Measurements from ENCODE around the gene FYN.

FYN gene

DNA sequence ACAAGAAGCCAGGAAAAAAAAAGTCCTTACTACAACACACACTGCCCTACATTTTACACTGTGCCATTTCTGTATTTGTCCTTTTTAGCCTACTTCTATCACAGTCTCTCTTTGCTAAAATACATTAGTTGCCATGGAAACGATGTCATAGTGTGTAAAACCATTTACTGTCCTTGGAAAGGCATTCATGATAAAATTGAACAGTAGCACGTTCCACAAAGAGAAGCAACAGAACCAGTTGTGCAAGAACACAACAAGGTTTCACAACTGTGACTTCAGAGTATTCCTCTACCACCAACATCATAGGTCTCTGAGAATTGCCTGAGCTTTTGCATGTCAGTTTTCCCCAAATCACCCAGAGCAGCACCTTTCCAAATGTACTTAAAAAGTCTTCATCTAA, 20.5 kb downstream of the FYN start:
- Mint-ChIP-seq H3K9me3 (no peaks in the 10 kb centered on the region), H3K27ac (no peak overlapping the region), H3K27me3 (no peaks in the 10 kb centered on the region), H3K36me3 (peaks cover 36% of the 10 kb centered on the region), H3K4me3 (no peak overlapping the region), H3K4me1 (peaks cover 76% of the 10 kb centered on the region)
- DNase-seq: no peak
- CTCF ChIA-PET: interaction anchor here (1.0 to 1.3 kb wide), 3 partner anchors 9 to 145 kb away, joined by 3 to 4 read pairs (median 3); no protein-coding TSS in a partner anchor

DNA sequence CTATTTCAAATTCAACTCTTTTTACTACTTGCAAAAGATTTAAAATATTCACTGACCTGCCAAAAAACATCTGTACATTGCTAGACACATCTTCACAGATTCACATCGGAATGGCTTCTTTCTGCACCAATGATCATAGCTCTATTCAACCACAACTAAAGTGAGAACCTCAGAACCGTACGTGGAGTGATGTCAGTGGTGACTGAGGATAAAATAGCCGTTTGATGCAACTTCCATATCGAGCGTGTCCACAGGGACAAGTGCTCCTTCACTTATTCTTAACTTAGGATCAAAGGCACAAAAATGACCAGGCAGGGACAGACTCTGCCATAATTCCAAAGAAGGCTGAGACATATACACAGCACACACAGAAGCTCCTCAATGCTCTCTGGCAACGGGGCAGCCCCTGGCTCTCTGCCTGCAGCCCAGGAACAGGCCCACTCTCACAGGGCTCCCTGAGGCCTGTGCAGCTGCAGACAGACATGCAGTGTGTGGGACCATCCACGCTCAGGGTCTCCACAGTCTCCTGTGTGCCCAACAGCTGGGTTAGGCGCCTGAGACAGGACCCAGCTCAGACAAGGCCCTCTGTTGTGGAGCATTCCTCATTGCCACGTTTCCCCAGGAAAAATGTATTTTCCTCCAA, 22.8 kb downstream of the FYN start:
- Mint-ChIP-seq H3K27ac (no peak overlapping the region), H3K27me3 (no peaks in the 10 kb centered on the region), H3K4me3 (no peak overlapping the region), H3K9me3 (no peaks in the 10 kb centered on the region), H3K4me1 (peaks cover 57% of the 10 kb centered on the region), H3K36me3 (peaks cover 45% of the 10 kb centered on the region)
- CTCF ChIA-PET: no interaction called here
- no peak for DNase-seq

DNA sequence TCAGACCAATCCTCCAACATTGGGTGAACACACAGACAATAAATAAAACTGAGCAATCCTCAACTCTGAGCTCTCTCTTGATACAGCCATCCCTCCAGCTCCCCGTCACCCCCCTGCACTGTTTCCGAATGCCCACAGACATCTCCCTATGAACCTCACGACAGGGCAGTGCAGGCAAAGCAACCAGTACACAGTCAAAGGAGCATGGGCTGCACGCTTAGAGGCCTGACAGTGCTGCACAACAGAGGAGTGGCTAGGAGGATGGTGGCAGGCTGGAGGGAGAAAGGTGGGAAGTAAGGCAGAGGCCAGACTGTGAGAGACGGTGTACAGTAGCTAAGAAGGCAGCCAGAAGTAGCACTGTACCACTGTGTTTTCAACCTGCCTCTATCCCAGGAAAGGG, 24.0 kb downstream of the FYN start:
- no peaks in the 10 kb centered on the region for H3K9me3 Mint-ChIP-seq
- CTCF ChIA-PET: no interaction called here
- H3K4me3 Mint-ChIP-seq: no peak overlapping the region
- H3K27ac Mint-ChIP-seq: peak overlapping the region; percentile 4
- peaks cover 50% of the 10 kb centered on the region for H3K4me1 Mint-ChIP-seq
- peaks cover 53% of the 10 kb centered on the region for H3K36me3 Mint-ChIP-seq
- no peak for DNase-seq
- H3K27me3 Mint-ChIP-seq: no peaks in the 10 kb centered on the region

DNA sequence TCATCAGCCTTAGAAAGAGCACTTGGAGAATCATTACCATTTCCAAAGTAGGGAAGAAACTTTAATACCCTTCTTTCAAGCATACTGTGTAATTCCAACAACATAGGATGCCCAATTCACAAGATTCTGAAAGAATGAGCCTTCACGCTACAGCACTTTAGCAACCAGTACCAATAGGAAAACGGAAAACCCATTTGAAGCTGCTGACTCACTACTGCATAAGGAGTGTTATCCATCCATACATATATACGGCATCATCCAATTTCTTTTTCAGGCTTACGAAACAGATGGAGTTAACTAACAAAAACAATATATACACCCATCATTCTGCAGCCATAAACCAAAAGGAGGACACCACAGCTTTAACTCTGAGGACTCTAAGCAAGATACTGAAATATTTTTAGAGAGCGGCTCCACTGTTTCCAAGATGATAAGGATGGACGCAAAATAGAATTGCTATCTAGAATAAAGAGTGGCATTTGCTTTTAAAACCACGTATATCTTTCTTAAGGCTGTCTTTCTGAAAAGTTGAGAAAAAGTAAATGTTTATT, 24.9 kb downstream of the FYN start:
- Mint-ChIP-seq H3K36me3 (peaks cover 47% of the 10 kb centered on the region), H3K9me3 (no peaks in the 10 kb centered on the region), H3K27me3 (no peaks in the 10 kb centered on the region), H3K27ac (no peak overlapping the region), H3K4me3 (no peak overlapping the region), H3K4me1 (peaks cover 43% of the 10 kb centered on the region)
- CTCF ChIA-PET: interaction anchor here (1.2 kb wide), 1 partner anchor 20 kb away, joined by 3 read pairs; no protein-coding TSS in a partner anchor
- no peak for DNase-seq

DNA sequence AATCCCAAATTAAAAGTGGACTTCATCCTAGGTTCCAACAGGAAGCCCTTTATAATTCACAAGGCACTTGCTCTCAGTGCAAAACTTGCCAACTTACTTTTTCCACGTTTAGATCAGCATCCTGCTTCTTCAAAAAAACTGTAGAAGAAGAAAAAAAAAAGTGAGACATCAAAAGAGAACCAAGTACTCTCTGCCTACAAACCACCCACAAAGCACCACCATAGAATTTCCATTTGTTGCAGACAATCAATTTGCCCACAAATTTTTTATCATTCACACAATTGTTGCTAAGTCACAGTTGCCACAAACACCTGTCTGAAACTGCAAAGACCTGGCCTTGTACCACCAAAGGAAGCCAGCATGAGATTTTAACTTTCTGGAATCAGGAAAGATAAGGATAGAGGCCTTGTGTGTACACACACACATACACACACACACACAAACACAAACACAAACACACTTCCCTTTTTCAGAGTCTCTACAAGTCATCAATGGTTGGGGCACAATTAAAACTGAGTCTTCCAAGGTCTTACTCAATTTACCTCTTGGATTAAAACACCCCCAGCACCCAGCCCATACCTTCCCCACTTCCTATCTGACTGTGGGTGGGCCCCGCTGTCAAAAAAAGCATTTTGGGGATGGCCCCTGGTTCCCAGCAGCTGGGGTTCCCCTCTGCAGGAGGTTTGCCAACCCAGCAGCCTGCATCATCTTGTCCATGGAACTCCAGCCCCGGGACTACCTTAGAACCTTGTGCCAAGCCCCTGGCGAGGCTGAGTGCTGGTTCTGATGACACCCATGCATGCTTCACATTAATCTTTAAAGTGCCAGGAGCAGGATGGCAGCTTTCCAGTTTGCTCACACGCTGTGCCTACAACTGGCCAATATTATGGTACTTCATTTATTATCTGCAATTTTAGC, 26.5 kb downstream of the FYN start:
- no peaks in the 10 kb centered on the region for H3K9me3 Mint-ChIP-seq
- DNase-seq: peak; percentile 41
- H3K4me1 Mint-ChIP-seq: peaks cover 28% of the 10 kb centered on the region
- H3K27me3 Mint-ChIP-seq: no peaks in the 10 kb centered on the region
- H3K27ac Mint-ChIP-seq: no peak overlapping the region
- H3K4me3 Mint-ChIP-seq: peak overlapping the region; percentile 8
- CTCF ChIA-PET: interaction anchor here (0.6 to 1.2 kb wide), 3 partner anchors 21 to 137 kb away, joined by 3 to 5 read pairs (median 3); no protein-coding TSS in a partner anchor
- peaks cover 34% of the 10 kb centered on the region for H3K36me3 Mint-ChIP-seq

DNA sequence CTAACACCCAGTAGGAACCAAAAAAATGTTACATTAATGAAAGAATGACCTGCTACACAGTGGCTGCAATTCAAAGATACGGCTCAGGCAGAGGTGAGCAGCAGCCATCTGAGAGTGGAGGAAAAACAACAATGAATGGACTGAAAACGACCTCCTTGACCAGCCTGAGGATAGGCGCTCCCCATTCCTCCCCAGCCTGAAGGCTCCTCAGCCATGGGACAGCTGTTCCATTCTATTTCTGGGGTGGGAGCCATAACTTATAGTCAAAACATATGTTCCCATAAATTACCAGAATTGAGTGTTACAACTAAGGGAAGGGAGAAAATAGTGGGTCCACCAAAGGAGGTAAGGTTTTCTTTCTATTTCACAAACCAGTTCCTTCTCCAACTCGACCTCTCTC, 27.2 kb downstream of the FYN start:
- peaks cover 22% of the 10 kb centered on the region for H3K4me1 Mint-ChIP-seq
- CTCF ChIA-PET: interaction anchor here (0.6 kb wide), 1 partner anchor 50 kb away, joined by 3 read pairs; no protein-coding TSS in a partner anchor

DNA sequence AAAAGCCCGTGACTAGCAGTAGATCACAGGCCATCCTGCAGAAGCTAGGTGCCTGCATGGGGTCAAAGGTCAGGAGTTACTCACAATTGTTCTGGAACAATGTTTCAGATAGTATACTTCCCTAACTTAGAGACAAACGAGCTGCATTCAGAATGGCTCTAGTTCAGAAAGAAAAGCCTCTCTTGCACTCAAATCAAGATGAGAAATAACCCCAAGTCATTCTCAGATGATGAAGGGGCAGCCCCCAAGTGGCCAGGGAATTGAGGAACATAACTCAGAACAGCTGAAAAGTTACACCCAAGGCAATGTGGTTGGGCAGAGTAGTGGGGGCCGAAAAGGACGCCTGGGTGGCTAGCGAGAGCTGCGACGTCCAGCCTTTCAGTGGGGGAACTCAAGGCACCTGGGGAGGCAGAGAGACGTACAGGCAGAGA, 27.8 kb downstream of the FYN start:
- Mint-ChIP-seq H3K27ac (no peak overlapping the region), H3K9me3 (no peaks in the 10 kb centered on the region), H3K36me3 (peaks cover 40% of the 10 kb centered on the region), H3K4me3 (no peak overlapping the region), H3K4me1 (peaks cover 16% of the 10 kb centered on the region), H3K27me3 (no peaks in the 10 kb centered on the region)
- no peak for DNase-seq
- CTCF ChIA-PET: interaction anchor here (0.6 kb wide), 1 partner anchor 49 kb away, joined by 3 read pairs; no protein-coding TSS in a partner anchor

More for the DNA sequence above, 27.2 kb downstream of the FYN start:
- Mint-ChIP-seq H3K9me3 (no peaks in the 10 kb centered on the region), H3K27ac (no peak overlapping the region), H3K36me3 (peaks cover 35% of the 10 kb centered on the region), H3K4me3 (peak overlapping the region; percentile 8), H3K27me3 (no peaks in the 10 kb centered on the region)
- no peak for DNase-seq

DNA sequence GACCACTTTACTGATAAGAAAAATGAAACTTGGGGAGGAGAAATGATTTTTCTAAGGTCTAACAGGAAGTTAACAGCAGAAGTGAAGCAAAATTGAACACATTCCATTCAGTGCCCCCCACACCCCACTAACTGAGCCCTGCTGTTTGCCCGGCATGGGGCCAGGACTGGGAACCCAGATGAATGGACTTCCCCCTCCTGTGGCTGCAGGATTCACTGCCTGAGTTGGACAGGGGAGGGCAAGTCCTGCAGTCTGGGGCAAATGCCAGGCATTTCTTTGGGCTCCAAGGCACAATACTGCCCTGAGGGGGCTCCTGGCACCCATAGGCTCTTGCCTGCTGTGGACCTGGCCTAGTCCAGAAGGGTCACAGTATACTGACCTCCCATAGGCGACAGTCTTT, 28.3 kb downstream of the FYN start:
- Mint-ChIP-seq H3K36me3 (peaks cover 40% of the 10 kb centered on the region), H3K9me3 (no peaks in the 10 kb centered on the region), H3K27me3 (no peaks in the 10 kb centered on the region), H3K27ac (no peak overlapping the region), H3K4me3 (peak overlapping the region; percentile 54), H3K4me1 (peaks cover 11% of the 10 kb centered on the region)
- CTCF ChIA-PET: interaction anchor here (1.0 to 2.3 kb wide), 5 partner anchors 17 to 148 kb away, joined by 4 to 9 read pairs (median 4); no protein-coding TSS in a partner anchor
- no peak for DNase-seq

DNA sequence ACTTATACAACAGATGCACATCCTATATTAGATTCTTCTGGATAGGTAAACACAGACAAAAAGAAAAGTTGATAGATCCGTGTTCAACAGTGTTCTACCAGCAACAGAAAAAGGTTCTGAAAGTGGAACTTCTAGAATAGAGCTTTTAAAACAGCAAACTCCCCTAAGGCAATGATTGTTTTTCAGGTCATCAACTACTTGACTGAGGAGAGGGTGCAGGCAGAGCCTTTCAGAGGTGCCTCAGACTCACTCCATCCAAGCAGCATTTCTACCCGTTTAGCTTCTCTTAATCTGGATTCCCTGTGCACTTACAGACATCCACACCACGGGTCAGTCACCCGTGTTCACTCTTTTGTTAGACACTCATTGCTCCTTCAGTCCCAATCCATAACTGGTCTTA, 28.9 kb downstream of the FYN start:
- H3K27ac Mint-ChIP-seq: no peak overlapping the region
- no peaks in the 10 kb centered on the region for H3K9me3 Mint-ChIP-seq
- H3K4me1 Mint-ChIP-seq: peaks cover 5% of the 10 kb centered on the region
- H3K27me3 Mint-ChIP-seq: no peaks in the 10 kb centered on the region
- peaks cover 37% of the 10 kb centered on the region for H3K36me3 Mint-ChIP-seq
- CTCF ChIA-PET: interaction anchor here (0.9 to 2.3 kb wide), 15 partner anchors 9 to 185 kb away, joined by 3 to 9 read pairs (median 4); partner anchors contain the start of gene FYN
- peak overlapping the region; percentile 54 for H3K4me3 Mint-ChIP-seq
- DNase-seq: peak; percentile 29

DNA sequence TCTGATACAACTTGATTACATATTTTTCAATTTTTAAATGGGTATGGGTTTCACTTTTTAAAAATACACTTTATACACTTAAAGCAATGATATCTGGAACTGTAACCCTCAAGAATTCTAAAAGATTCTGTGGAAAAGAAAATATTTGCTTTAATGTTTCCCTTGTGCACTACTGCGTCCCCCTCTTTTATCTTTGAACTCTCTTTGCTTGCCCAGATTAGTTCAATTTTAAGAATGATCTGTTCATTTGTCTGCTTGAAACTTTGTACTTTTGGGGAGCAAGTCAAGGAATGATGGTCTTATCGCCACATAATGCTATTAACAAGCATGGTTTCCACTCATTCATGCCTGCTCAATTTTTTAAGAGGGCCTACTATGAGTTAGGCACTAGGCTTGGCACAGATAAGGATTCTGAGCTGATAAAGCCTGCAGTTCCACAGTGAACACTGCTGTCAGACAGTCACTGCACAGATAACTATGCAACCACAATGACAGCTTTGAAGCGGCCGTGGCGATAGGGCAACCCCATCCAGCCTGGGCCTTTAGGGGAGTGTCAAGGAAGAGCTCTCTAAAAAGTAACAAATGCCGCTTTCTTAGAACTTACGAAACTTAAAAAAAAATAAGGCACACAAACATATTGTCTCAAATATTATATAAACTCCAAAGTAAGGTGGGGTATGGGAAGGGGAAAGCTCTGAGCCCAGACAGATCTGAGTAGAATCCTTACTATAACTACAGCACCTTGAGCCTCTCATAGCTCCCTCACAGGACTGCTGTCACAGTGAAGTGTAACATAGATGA, 29.7 kb downstream of the FYN start:
- Mint-ChIP-seq H3K4me3 (no peak overlapping the region), H3K27ac (no peak overlapping the region), H3K9me3 (no peaks in the 10 kb centered on the region), H3K36me3 (peaks cover 42% of the 10 kb centered on the region), H3K27me3 (no peaks in the 10 kb centered on the region), H3K4me1 (no peaks in the 10 kb centered on the region)
- peak; percentile 81 for DNase-seq
- CTCF ChIA-PET: interaction anchor here (0.6 to 2.3 kb wide), 19 partner anchors 10 to 191 kb away, joined by 3 to 9 read pairs (median 4); partner anchors contain the start of gene FYN

DNA sequence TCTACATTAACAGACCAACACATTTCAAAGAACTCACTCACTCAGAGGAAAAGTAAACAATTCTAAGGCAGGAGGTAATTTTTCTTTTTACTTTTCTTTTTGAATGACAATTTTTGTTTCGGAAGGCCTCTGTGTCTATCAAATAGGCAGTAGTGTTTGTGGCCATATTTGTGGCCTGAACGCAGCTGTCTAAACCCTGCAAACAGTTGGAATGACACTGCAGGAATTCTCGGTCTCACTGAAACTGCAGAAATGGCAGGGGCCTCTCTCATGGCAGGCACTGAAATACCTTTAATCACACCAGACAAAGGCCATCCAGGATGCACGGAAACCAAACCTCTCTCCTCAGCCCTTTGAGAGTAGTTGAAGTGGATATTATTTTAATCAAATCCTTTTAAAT, 30.4 kb downstream of the FYN start:
- CTCF ChIA-PET: interaction anchor here (1.1 to 2.3 kb wide), 7 partner anchors 19 to 186 kb away, joined by 3 to 9 read pairs (median 4); no protein-coding TSS in a partner anchor
- H3K27ac Mint-ChIP-seq: no peak overlapping the region
- no peaks in the 10 kb centered on the region for H3K4me1 Mint-ChIP-seq

DNA sequence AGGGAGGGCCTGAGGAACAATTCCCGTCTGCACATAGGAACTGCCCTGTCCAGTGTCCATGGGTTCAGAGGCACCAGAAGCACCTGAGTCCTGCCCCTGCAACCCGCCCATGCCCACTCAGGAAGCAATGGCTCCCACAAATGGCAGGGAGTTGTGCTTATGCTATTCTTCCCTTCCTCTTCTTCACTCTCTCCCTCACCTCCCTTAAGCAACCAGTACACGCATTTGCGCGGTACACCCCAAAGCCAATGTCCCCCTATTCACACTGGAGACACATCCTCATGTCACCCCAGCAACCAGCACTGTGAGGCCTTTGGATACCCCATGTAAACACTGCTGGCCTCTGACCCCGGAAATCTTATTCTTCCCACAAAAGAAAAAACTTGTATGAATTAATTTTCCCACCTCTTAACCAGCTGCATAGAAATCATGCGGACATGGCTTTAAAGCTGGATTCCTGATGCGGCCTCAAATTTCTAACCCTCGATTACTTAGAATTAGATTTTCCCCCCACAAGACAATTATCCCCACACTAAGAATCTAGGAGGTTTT, 30.9 kb downstream of the FYN start:
- H3K4me3 Mint-ChIP-seq: no peak overlapping the region
- H3K36me3 Mint-ChIP-seq: peaks cover 48% of the 10 kb centered on the region
- H3K9me3 Mint-ChIP-seq: no peaks in the 10 kb centered on the region
- DNase-seq: peak; percentile 25
- CTCF ChIA-PET: interaction anchor here (0.6 to 2.3 kb wide), 4 partner anchors 24 to 168 kb away, joined by 3 to 9 read pairs (median 4); no protein-coding TSS in a partner anchor
- no peak overlapping the region for H3K27ac Mint-ChIP-seq
- no peaks in the 10 kb centered on the region for H3K4me1 Mint-ChIP-seq
- H3K27me3 Mint-ChIP-seq: no peaks in the 10 kb centered on the region

More for the DNA sequence above, 30.4 kb downstream of the FYN start:
- Mint-ChIP-seq H3K9me3 (no peaks in the 10 kb centered on the region), H3K27me3 (no peaks in the 10 kb centered on the region), H3K4me3 (no peak overlapping the region), H3K36me3 (peaks cover 46% of the 10 kb centered on the region)
- peak; percentile 29 for DNase-seq

DNA sequence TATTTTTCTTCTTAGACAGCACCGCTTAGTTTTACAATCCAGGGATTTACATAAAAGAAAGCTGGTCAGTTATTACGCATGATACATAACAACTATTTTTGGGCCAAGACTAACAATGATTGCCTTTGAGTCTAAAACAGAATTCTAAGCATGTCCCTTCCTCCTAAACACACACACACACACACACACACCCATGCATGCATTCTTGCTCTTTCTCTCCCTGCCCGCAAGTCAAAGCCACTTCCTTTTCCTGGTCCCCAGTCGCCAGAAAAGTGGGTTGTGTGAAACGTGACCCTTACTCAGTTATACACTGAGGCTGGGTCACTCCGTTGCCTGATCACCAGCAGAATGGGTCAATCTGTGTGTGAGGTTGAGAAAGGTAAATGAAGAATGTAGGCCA, 31.4 kb downstream of the FYN start:
- no peaks in the 10 kb centered on the region for H3K4me1 Mint-ChIP-seq
- CTCF ChIA-PET: interaction anchor here (0.6 kb wide), 1 partner anchor 168 kb away, joined by 3 read pairs; no protein-coding TSS in a partner anchor
- peak; percentile 74 for DNase-seq

More for the DNA sequence above, 31.4 kb downstream of the FYN start:
- Mint-ChIP-seq H3K4me3 (no peak overlapping the region), H3K36me3 (peaks cover 49% of the 10 kb centered on the region), H3K27me3 (no peaks in the 10 kb centered on the region), H3K27ac (no peak overlapping the region), H3K9me3 (no peaks in the 10 kb centered on the region)
